Neural crest cell (in vitro differentiated cells): ENCODE data around the gene SCRN3. TPM values are rescaled to one million over a fixed set of nuclear protein-coding genes. Genes with fewer than 3 reads are reported as not detected.
"Not testable (repeated sequence)": the region's sequence is repeated elsewhere in the genome, so short reads cannot be mapped to it uniquely, and the experiment has no call there.

ENCODE experiments used
- DNase-seq: peaks from one replicate; pipeline ENCODE4 v3.0.0; 2021; ENCODE audit warnings: low read depth, mixed read lengths, low spot score
- H3K27ac Mint-ChIP-seq: one replicate; pipeline ENCODE4 v1.8.0; 2021; ENCODE audit warnings: mild to moderate bottlenecking, mixed read lengths; ENCODE audit not compliant: unreplicated experiment
- H3K27me3 Mint-ChIP-seq: 2 replicates; pipeline ENCODE4 v1.8.0; 2021; ENCODE audit warnings: low read depth, mild to moderate bottlenecking, mixed read lengths
- H3K36me3 Mint-ChIP-seq: 2 replicates; pipeline ENCODE4 v1.8.0; 2021; ENCODE audit warnings: low read depth, mild to moderate bottlenecking, mixed read lengths
- H3K4me1 Mint-ChIP-seq: 2 replicates; pipeline ENCODE4 v1.8.0; 2021; ENCODE audit warnings: mixed read lengths
- H3K4me3 Mint-ChIP-seq: one replicate; pipeline ENCODE4 v1.8.0; 2021; ENCODE audit warnings: mild to moderate bottlenecking, mixed read lengths
- H3K9me3 Mint-ChIP-seq: 2 replicates; pipeline ENCODE4 v1.8.0; 2021; ENCODE audit warnings: mixed read lengths
- long read RNA-seq: library from polyadenylated mRNA; unstranded; transcript quantifications from one replicate; pipeline ENCODE4 v2.0.0, GENCODE V29; 2020
- total RNA-seq: library from RNA; stranded (reverse); gene quantifications from 2 replicates; pipeline ENCODE4 v1.2.1, GENCODE V29; 2021
- TF ChIP-seq, protein P1 (sequence below): fragments of 200-600 bp; sonication (generic); conservative IDR thresholded peaks from 2 replicates; pipeline ENCODE4 v1.5.0; 2021; ENCODE audit warnings: antibody characterized with exemption, mild to moderate bottlenecking

SCRN3 gene, protein sequence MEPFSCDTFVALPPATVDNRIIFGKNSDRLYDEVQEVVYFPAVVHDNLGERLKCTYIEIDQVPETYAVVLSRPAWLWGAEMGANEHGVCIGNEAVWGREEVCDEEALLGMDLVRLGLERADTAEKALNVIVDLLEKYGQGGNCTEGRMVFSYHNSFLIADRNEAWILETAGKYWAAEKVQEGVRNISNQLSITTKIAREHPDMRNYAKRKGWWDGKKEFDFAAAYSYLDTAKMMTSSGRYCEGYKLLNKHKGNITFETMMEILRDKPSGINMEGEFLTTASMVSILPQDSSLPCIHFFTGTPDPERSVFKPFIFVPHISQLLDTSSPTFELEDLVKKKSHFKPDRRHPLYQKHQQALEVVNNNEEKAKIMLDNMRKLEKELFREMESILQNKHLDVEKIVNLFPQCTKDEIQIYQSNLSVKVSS
- 29.5 and 30.9 TPM in 2 replicates for total RNA-seq
- long read RNA-seq, transcript SCRN3-213 (4 exons, 1,674 nt): minor isoform, 5 of 60 reads
- long read RNA-seq, transcript SCRN3-201 (8 exons, 3,037 nt): major isoform, 25 of 60 reads
- long read RNA-seq, partial matches to known transcripts: 5 of 60 reads
- long read RNA-seq, other reads (novel, unspliced or antisense): 22 of 60 reads

DNA sequence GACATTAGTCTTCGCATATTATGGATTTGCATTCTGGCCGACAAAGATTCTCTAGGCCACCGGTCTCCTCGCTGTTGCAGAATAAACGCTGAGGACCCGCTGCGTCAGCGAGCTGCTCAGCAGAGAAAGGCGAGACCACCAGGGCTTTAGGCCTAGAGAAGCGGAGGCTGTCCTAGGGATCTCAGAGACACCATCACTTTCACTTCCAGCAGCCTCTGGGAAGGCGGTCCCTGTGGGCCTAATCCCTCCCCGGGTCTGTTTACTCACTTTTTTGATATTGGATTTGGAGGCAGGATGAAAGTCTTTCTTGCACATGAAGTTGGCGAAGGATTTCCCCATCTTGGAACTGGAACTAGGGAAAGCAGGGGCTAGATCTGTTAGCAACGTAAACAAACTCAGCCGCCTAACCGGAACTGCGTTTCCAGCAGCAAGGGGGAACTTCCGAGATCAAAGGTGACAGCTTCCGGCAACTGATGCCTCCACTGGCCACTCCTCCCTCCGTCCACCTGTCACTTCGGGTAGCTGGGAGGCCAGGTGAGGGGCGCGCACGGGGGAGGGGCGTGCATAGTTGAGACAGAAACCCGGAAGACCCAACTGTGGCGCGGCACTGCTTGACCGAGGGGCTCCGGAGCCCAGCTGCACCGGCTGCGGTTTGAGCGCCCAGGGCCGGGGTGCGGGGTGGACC is at the start of gene SCRN3:
SCRN3 (plus strand) TSS at position 447 of the 685 bp plus-strand sequence. CDS start 2,554 bp downstream, outside the sequence.
- peak; percentile 45 for DNase-seq
- peak within 1 kb of the TSS; percentile 98 for H3K4me3 Mint-ChIP-seq
- H3K27ac Mint-ChIP-seq: peak within 1 kb of the TSS; percentile 99
- peaks cover 21% of the 10 kb centered on the region for H3K4me1 Mint-ChIP-seq
- H3K27me3 Mint-ChIP-seq: no peaks in the 10 kb centered on the region
- TF ChIP-seq, protein P1, sequence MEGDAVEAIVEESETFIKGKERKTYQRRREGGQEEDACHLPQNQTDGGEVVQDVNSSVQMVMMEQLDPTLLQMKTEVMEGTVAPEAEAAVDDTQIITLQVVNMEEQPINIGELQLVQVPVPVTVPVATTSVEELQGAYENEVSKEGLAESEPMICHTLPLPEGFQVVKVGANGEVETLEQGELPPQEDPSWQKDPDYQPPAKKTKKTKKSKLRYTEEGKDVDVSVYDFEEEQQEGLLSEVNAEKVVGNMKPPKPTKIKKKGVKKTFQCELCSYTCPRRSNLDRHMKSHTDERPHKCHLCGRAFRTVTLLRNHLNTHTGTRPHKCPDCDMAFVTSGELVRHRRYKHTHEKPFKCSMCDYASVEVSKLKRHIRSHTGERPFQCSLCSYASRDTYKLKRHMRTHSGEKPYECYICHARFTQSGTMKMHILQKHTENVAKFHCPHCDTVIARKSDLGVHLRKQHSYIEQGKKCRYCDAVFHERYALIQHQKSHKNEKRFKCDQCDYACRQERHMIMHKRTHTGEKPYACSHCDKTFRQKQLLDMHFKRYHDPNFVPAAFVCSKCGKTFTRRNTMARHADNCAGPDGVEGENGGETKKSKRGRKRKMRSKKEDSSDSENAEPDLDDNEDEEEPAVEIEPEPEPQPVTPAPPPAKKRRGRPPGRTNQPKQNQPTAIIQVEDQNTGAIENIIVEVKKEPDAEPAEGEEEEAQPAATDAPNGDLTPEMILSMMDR: no peak
- peaks cover 3% of the 10 kb centered on the region for H3K36me3 Mint-ChIP-seq
- H3K9me3 Mint-ChIP-seq: no peaks in the 10 kb centered on the region

- TF ChIP-seq, protein P1: peak; percentile 63
- H3K27ac Mint-ChIP-seq: no peak overlapping the region
- no peaks in the 10 kb centered on the region for H3K9me3 Mint-ChIP-seq
- H3K36me3 Mint-ChIP-seq: peaks cover 6% of the 10 kb centered on the region
- no peaks in the 10 kb centered on the region for H3K4me1 Mint-ChIP-seq
- H3K4me3 Mint-ChIP-seq: no peak overlapping the region
- peaks cover 22% of the 10 kb centered on the region for H3K27me3 Mint-ChIP-seq
- DNase-seq: no peak
Measured at GRCh38 chr2:174350018-174350417, 45.5 kb upstream of the SCRN3 start.

- Mint-ChIP-seq H3K4me3 (no peak overlapping the region), H3K4me1 (no peaks in the 10 kb centered on the region), H3K36me3 (peaks cover 4% of the 10 kb centered on the region), H3K27ac (no peak overlapping the region), H3K27me3 (peaks cover 16% of the 10 kb centered on the region), H3K9me3 (no peaks in the 10 kb centered on the region)
- TF ChIP-seq, protein P1: no peak
- DNase-seq: no peak
Measured at GRCh38 chr2:174350593-174351181, 44.8 kb upstream of the SCRN3 start.

DNA sequence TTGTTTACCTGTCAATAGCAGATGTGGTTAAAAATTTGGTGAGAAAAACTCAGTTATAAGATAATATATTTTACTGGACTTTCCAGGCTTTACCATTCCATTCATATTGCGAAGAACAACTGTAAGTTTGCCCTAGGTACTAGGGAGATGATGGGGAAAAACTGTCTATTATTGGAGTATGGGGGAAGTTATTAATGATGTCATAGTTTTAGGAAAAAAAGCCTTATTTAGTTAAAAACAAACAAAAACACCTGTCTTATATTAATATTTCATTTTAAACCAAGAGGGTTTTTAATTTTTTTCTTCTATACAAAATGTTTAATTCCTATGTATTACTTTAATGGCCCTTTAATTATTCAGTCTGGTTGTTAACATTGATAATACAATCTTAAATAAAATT is 42.5 kb upstream of the SCRN3 start:
- no peaks in the 10 kb centered on the region for H3K4me1 Mint-ChIP-seq
- H3K27me3 Mint-ChIP-seq: peaks cover 4% of the 10 kb centered on the region
- TF ChIP-seq, protein P1: no peak
- no peaks in the 10 kb centered on the region for H3K9me3 Mint-ChIP-seq
- H3K27ac Mint-ChIP-seq: no peak overlapping the region
- H3K4me3 Mint-ChIP-seq: no peak overlapping the region
- H3K36me3 Mint-ChIP-seq: peaks cover 4% of the 10 kb centered on the region
- DNase-seq: no peak

- Mint-ChIP-seq H3K4me1 (no peaks in the 10 kb centered on the region), H3K27me3 (no peaks in the 10 kb centered on the region), H3K4me3 (no peak overlapping the region), H3K9me3 (no peaks in the 10 kb centered on the region), H3K36me3 (peaks cover 6% of the 10 kb centered on the region), H3K27ac (no peak overlapping the region)
- DNase-seq: no peak
- TF ChIP-seq, protein P1: no peak
Measured at GRCh38 chr2:174356347-174356746, 39.2 kb upstream of the SCRN3 start.

- H3K4me3 Mint-ChIP-seq, DNase-seq, H3K27ac Mint-ChIP-seq, H3K9me3 Mint-ChIP-seq, H3K4me1 Mint-ChIP-seq, H3K27me3 Mint-ChIP-seq: not testable (repeated sequence)
- peaks cover 28% of the 10 kb centered on the region for H3K36me3 Mint-ChIP-seq
Measured at GRCh38 chr2:174359663-174360062, 35.9 kb upstream of the SCRN3 start.
